Endodermal cell (in vitro differentiated cells): ENCODE results near the gene MAP6. TPM values are rescaled to one million over a fixed set of nuclear protein-coding genes. Genes with fewer than 3 reads are reported as not detected.
A peak's percentile ranks its signal among the peaks of the same experiment; 100 is the strongest.

ENCODE experiments used
- DNase-seq: peaks from one replicate; pipeline ENCODE4 v3.0.0-alpha.2; 2017
- H3K27ac ChIP-seq: 2 replicates; pipeline ENCODE4 v1.5.1; 2013; ENCODE audit warnings: mild to moderate bottlenecking, low read depth, low read length, moderate library complexity
- H3K27me3 ChIP-seq: 2 replicates; pipeline ENCODE4 v1.6.1; 2013; ENCODE audit warnings: mild to moderate bottlenecking, low read length, moderate library complexity; ENCODE audit not compliant: insufficient read depth, control insufficient read depth, poor library complexity, severe bottlenecking
- H3K36me3 ChIP-seq: 2 replicates; pipeline ENCODE4 v1.7.0; 2013; ENCODE audit warnings: mild to moderate bottlenecking, low read length, moderate library complexity; ENCODE audit not compliant: control insufficient read depth, insufficient read depth
- H3K4me1 ChIP-seq: one replicate; pipeline ENCODE4 v1.7.0; 2013; ENCODE audit warnings: low read length; ENCODE audit not compliant: control insufficient read depth, insufficient read depth
- H3K4me3 ChIP-seq: 2 replicates; pipeline ENCODE4 v1.5.1; 2013; ENCODE audit warnings: mild to moderate bottlenecking, low read length, moderate library complexity
- H3K9ac ChIP-seq: 2 replicates; pipeline ENCODE4 v1.6.1; 2013; ENCODE audit warnings: mild to moderate bottlenecking, low read length, moderate library complexity; ENCODE audit not compliant: poor library complexity, severe bottlenecking; ENCODE audit errors: extremely low read depth
- H3K9me3 ChIP-seq: 2 replicates; pipeline ENCODE4 v1.6.1; 2013; ENCODE audit warnings: mild to moderate bottlenecking, low read length, moderate library complexity; ENCODE audit not compliant: control insufficient read depth
- H3K27ac Mint-ChIP-seq: 2 replicates; pipeline ENCODE4 v1.8.0; 2020; ENCODE audit warnings: mixed read lengths
- H3K27me3 Mint-ChIP-seq: 2 replicates; pipeline ENCODE4 v1.8.0; 2021; ENCODE audit warnings: mild to moderate bottlenecking, mixed read lengths; ENCODE audit not compliant: insufficient read depth
- H3K36me3 Mint-ChIP-seq: 2 replicates; pipeline ENCODE4 v1.8.0; 2020; ENCODE audit warnings: low read depth, mixed read lengths
- H3K4me1 Mint-ChIP-seq: 2 replicates; pipeline ENCODE4 v1.8.0; 2020; ENCODE audit warnings: mixed read lengths
- H3K4me3 Mint-ChIP-seq: 2 replicates; pipeline ENCODE4 v1.8.0; 2020; ENCODE audit warnings: mild to moderate bottlenecking, moderate library complexity, mixed read lengths
- H3K9me3 Mint-ChIP-seq: 2 replicates; pipeline ENCODE4 v1.8.0; 2020; ENCODE audit warnings: mild to moderate bottlenecking, mixed read lengths
- CTCF ChIP-seq: fragments of 200-600 bp; sonication (generic); conservative IDR thresholded peaks from 2 replicates; pipeline ENCODE4 v1.5.0; 2021; ENCODE audit warnings: antibody characterized with exemption, mild to moderate bottlenecking
- WGBS, 2 experiments: methylation state at CpG; one replicate each; pipeline versions ENCODE4 v1.1.5 to v1.1.7; 2013; ENCODE audit warnings: missing lambda C conversion rate in 2 of 2, mixed read lengths in 1 of 2; ENCODE audit not compliant: insufficient coverage in 1 of 2, insufficient read length in 1 of 2; 5-methylcytosine and 5-hydroxymethylcytosine counted together
- total RNA-seq, 2 donors: library from RNA; stranded (reverse); fragmentation: NEBNext Ultra II Directional in 1 of 2; extraction: Animal tissue kit (Norgen Biotek cat#: 25700) in 1 of 2; gene quantifications; 2 replicates in 1 of 2; 3 replicates in 1 of 2; pipeline ENCODE4 v1.2.1, GENCODE V29; 2021

Gene MAP6
- total RNA-seq, 2 donors from 2014 or later, result 1.9 to 4.2 TPM

GRCh38 chr11:75557666-75558494 is 111.0 kb downstream of the MAP6 start:
- Histone ChIP-seq H3K4me1 (peaks cover 44% of the 10 kb centered on the region), H3K27me3 (no peaks in the 10 kb centered on the region), H3K4me3 (no peak overlapping the region), H3K27ac (no peak overlapping the region), H3K36me3 (no peaks in the 10 kb centered on the region), H3K9ac (no peak overlapping the region), H3K9me3 (no peaks in the 10 kb centered on the region)
- Mint-ChIP-seq H3K27me3 (no peaks in the 10 kb centered on the region), H3K27ac (no peak overlapping the region), H3K9me3 (no peaks in the 10 kb centered on the region), H3K4me3 (no peak overlapping the region), H3K4me1 (peaks cover 62% of the 10 kb centered on the region), H3K36me3 (no peaks in the 10 kb centered on the region)
- WGBS, 2 experiments, result 88 to 93% methylated on average over 8 to 16 of the region's 17 CpGs
- peak; percentile 63 for DNase-seq
- no peak for TF ChIP-seq CTCF

- Histone ChIP-seq H3K9ac (no peak overlapping the region), H3K27me3 (no peaks in the 10 kb centered on the region), H3K9me3 (no peaks in the 10 kb centered on the region), H3K36me3 (no peaks in the 10 kb centered on the region), H3K4me1 (peaks cover 49% of the 10 kb centered on the region), H3K27ac (no peak overlapping the region), H3K4me3 (no peak overlapping the region)
- Mint-ChIP-seq H3K36me3 (no peaks in the 10 kb centered on the region), H3K27ac (no peak overlapping the region), H3K4me3 (no peak overlapping the region), H3K27me3 (no peaks in the 10 kb centered on the region), H3K9me3 (no peaks in the 10 kb centered on the region), H3K4me1 (peaks cover 60% of the 10 kb centered on the region)
- no peak for DNase-seq
- WGBS, 2 experiments, result 89 to 98% methylated on average over 3 of the region's 3 CpGs
- no peak for TF ChIP-seq CTCF
Measured at GRCh38 chr11:75556275-75556674, 112.6 kb downstream of the MAP6 start.

- peak; percentile 49 for DNase-seq
- no peaks in the 10 kb centered on the region for H3K36me3 Mint-ChIP-seq
- peak overlapping the region; percentile 76 for H3K27ac Mint-ChIP-seq
- H3K4me1 Mint-ChIP-seq, result peaks cover 49% of the 10 kb centered on the region
- TF ChIP-seq CTCF, result no peak
- Histone ChIP-seq H3K27ac (peak overlapping the region; percentile 13), H3K4me1 (peaks cover 40% of the 10 kb centered on the region), H3K36me3 (no peaks in the 10 kb centered on the region), H3K9me3 (no peaks in the 10 kb centered on the region), H3K27me3 (no peaks in the 10 kb centered on the region), H3K9ac (no peak overlapping the region), H3K4me3 (no peak overlapping the region)
- no peaks in the 10 kb centered on the region for H3K27me3 Mint-ChIP-seq
- no peaks in the 10 kb centered on the region for H3K9me3 Mint-ChIP-seq
- no peak overlapping the region for H3K4me3 Mint-ChIP-seq
- WGBS, 2 experiments, result 87 to 91% methylated on average over 8 to 12 of the region's 12 CpGs
Measured at GRCh38 chr11:75555079-75555811, 113.6 kb downstream of the MAP6 start.
